GM15510 (cell line): ENCODE measurements around the gene GGACT.

Experiments used
- POLR2A ChIP-seq: IDR thresholded peaks from 3 replicates; pipeline ENCODE4 v1.6.1; 2011; ENCODE audit warnings: borderline replicate concordance; ENCODE audit not compliant: insufficient read length; ENCODE audit errors: extremely low read depth

Gene GGACT

DNA sequence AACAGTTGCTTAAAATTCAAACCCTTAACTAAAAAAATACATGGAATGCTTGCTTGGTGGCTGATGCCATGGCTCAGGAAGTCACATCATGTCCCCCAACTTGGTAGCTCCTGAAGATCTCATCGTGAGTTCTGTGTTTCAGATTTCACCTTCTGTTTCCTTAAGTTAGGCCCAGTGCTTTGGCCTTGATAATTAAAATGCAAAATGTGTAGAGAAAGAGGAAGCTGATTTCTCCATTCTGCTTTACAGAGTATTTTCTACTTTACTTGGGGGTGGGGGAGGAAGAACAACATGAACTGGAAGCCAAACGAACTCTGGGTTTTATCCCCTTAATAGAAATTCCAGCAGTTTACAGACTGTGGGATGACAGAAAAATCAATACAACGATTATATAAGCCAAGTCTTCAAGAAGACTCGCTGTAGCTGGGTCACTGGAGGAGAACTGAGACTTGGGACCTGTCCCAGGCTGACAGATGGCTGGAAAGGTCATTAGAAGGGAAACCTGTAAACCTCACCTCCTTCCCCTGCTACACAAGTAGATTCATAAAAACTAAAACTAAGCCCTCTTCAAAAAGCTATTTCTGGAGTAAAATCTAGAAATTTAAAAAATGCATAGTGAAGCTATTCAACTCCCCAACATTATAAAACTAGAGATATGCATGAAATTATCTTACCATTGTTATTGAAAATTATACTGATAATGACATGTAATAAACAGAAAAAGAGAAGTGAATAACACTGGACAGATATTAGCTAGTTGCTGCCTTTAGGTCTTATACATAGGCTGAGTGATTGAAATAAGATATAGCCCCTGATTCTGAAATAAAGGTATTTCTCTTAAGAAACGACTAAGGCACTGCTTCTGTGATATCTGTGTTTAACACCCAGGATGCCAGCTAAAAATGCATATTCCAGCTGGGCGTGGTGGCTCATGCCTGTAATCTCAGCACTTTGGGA lies 22.1 kb upstream of the GGACT start:
- no peak for TF ChIP-seq POLR2A

DNA sequence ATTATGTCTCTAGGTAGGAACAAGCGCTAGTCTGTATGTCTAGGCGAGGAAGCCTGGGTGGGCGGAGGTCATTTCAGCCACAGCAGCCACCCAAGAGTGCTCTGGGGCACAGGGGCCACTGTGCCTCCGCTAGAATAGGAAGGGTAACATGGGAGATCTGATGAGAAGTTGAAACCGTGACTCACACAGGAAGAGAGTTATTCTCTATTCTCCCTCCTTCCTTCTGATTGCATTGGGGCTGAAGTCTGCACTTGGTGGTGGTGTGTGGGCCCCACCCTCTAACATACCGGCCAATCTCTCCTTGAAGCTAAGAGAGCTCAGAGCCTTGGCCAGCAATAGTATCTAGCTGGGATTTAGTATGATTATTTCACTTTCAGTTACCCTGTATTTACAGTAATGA lies 20.3 kb upstream of the GGACT start:
- no peak for TF ChIP-seq POLR2A

- no peak for TF ChIP-seq POLR2A
Measured at GRCh38 chr13:100608489-100608888, 19.9 kb upstream of the GGACT start.

DNA sequence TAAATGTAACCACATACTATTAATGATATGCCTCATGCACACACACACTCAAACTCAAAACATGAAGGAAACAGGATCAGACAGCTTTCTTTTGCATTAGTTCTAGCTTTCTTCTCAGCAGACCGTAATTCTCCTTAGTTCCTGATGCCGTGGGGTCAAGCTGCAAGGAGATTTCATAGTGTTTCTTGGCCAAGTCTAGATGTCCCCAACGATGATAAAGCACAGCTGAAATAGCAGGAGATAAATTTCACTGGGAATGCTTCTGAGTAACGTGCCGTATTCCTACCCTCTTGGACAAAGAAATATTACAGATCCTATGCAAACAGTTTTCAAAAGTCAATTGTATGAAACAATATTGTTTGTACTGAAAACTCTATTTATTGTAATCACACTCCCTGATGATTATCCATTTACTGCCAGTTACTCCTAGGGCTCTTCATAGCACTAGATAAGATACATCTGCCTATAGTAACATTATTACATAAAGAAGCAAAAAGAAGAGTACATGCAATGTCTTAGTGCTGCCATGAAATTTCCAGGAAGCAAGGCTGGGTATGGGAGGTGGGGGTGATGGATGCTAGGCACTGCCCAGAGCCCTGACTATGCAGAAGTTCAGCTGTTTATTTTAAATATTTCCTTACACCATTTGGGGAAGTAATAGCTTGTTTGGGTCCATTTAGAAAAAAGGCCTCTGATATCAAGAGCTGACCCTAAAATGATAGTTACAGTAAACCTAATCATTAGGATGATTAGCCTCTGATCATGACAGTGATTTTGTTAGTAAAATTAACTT lies 16.5 kb upstream of the GGACT start:
- TF ChIP-seq POLR2A, result no peak

- no peak for TF ChIP-seq POLR2A
Measured at GRCh38 chr13:100602493-100603111, 14.0 kb upstream of the GGACT start.

GRCh38 chr13:100601716-100602115 lies 13.1 kb upstream of the GGACT start:
- TF ChIP-seq POLR2A, result no peak

DNA sequence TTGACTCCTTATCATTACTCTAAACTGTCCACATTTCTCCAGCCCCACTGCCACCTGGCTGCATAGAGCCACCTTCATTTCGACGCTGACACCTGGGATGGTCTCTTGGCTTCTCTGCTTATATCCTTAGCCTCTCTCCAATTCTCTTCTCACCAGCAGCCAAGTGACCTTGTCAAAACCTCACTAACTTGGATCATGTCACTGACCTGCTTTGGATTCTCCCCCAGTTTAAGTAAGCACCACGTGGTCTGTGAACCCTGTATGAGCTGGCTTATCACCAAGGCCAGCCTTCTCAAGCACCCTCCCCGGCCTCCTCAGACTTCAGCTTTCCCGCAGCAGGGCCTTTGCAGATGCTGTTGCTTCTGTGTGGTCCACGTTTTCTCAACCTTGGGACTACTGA lies 12.3 kb upstream of the GGACT start:
- TF ChIP-seq POLR2A, result no peak

DNA sequence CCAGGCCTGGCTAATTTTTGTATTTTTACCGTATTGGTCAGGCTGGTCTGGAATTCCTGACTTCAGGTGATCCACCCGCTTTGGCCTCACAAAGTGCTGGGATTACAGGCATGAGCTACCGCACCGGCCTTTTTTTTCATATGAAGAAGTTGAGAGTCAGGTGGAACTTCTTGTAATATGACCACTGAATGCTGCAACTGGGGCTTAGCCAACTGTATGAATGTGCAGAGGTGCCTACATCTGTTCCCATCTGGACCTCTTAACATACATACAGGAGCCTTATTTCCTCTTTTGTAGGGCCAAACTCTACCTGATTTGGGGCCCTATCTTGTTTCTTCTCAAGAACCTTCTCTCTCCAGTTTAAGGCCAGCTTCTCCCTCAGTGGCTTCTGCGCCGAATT lies 11.9 kb upstream of the GGACT start:
- no peak for TF ChIP-seq POLR2A

- no peak for TF ChIP-seq POLR2A
Measured at GRCh38 chr13:100597253-100597652, 8.7 kb upstream of the GGACT start.

DNA sequence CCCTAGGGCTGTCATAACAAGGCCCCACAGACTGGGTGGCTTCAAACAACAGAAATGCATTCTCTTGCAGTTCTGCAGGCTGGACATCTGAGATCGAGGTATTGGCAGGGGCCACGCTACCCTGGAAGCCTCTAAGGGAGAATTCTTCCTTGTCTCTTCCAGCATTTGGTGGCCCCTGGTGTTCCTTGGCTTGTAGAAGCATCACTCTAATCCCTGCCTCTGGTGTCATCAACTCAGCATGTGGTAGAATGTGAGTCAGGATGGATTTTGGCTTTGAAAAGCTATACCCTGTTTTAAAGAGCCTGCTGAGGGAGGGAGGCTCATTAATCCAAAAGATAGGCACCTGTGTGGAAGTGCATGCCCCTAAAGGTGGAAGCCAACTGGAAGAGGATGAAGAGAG lies 7.9 kb upstream of the GGACT start:
- no peak for TF ChIP-seq POLR2A

DNA sequence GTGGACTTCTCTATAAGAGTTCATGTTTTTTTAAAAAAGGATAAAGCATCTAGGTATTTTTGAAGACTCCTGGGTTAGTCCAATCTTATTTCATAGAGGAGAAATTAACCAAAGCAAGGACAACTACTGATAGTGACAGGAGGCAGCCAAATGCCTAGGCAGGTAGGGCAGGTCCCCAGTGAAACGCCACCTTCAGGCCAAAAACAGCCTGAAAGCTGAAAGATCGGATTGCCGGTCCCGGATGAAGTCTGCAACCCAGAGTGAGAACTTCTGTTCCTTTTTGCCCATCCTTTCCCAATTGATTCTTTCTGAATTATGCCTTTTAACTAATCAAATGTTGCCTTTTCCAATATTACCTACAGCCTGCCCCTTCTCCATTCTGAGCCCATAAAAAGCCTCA lies 6.1 kb upstream of the GGACT start:
- no peak for TF ChIP-seq POLR2A

- no peak for TF ChIP-seq POLR2A
Measured at GRCh38 chr13:100594255-100594654, 5.7 kb upstream of the GGACT start.

DNA sequence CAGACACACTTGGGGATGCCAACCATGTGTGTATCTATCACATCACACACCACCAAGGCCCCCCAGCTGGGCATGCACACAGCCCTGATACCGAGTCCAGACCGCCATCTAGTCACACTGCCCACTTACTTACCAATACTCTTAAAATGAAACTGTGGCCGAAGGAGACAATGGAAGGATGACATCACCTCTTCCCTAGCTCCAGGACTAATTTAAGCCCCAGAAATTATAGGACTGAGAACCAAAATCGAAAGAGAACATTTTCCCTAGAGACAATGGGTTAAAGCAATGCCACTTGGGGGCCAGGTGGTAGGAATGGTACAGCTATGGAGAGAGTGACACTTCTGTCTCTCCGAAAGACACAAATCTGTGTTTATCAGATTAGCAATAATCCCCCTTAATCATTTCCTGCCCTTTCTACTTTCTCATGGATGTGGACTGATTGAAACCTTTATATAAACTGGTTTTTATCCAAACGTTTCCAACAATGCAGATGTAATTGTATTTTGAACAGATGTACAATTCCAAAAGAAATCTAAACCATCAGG lies 663 bp upstream of the GGACT start:
- no peak for TF ChIP-seq POLR2A

GRCh38 chr13:100584896-100585295 lies 3.7 kb downstream of the GGACT start:
- no peak for TF ChIP-seq POLR2A

- no peak for TF ChIP-seq POLR2A
Measured at GRCh38 chr13:100581504-100581903, 7.1 kb downstream of the GGACT start.
